HG02870 (cell line): ENCODE results near the gene MMD.

Experiments used
- ATAC-seq: cut with Tn5 transposase; IDR thresholded peaks from one replicate; pipeline ENCODE4 v1.9.1; 2021; ENCODE audit warnings: mild to moderate bottlenecking, moderate library complexity; ENCODE audit not compliant: unreplicated experiment

MMD gene

GRCh38 chr17:55356434-55357328 lies 65.0 kb downstream of the MMD start:
- peak; percentile 98 for ATAC-seq

- ATAC-seq = no peak
Observed at GRCh38 chr17:55354941-55355340, 66.7 kb downstream of the MMD start.

GRCh38 chr17:55354010-55354409 lies 67.6 kb downstream of the MMD start:
- ATAC-seq = no peak

- no peak for ATAC-seq
Observed at GRCh38 chr17:55351226-55351625, 70.4 kb downstream of the MMD start.

GRCh38 chr17:55350825-55351205 lies 70.8 kb downstream of the MMD start:
- no peak for ATAC-seq

GRCh38 chr17:55348749-55349354 lies 72.8 kb downstream of the MMD start:
- no peak for ATAC-seq

- no peak for ATAC-seq
Observed at GRCh38 chr17:55347341-55347740, 74.3 kb downstream of the MMD start.

GRCh38 chr17:55346658-55347057 lies 75.0 kb downstream of the MMD start:
- no peak for ATAC-seq

- ATAC-seq = no peak
Observed at GRCh38 chr17:55345132-55345531, 76.5 kb downstream of the MMD start.

GRCh38 chr17:55344514-55344997 lies 77.1 kb downstream of the MMD start:
- ATAC-seq = peak; percentile 30

- ATAC-seq = no peak
Observed at GRCh38 chr17:55343900-55344513, 77.6 kb downstream of the MMD start.

GRCh38 chr17:55342800-55343585 lies 78.6 kb downstream of the MMD start:
- no peak for ATAC-seq
